GM23338 (cell line): Measurements from ENCODE around the gene HHAT. TPM values are rescaled to one million over a fixed set of nuclear protein-coding genes. Genes with fewer than 3 reads are reported as not detected.

Experiments used
- ATAC-seq: fragments of 200-7000 bp; cut with Tn5 transposase; 3 replicates; pipeline ENCODE4 v1.9.1; 2020
- DNase-seq: peaks from one replicate; pipeline ENCODE4 v3.0.0-alpha.2; 2015; ENCODE audit warnings: low spot score
- H2AFZ ChIP-seq: fragments of 200-600 bp; sonication (generic); 2 replicates; pipeline ENCODE4 v1.8.0; 2016; ENCODE audit warnings: antibody characterized with exemption, mild to moderate bottlenecking, moderate library complexity
- H3F3A ChIP-seq: fragments of 200-600 bp; sonication (generic); replicated peaks from 2 replicates; pipeline ENCODE4 v1.8.0; 2017; ENCODE audit warnings: antibody characterized with exemption, mixed run types, low read depth
- H3K27ac ChIP-seq: fragments of 200-600 bp; sonication (generic); 2 replicates; pipeline ENCODE4 v1.6.1; 2016; ENCODE audit warnings: low read depth
- H3K27me3 ChIP-seq: fragments of 200-600 bp; sonication (generic); 2 replicates; pipeline ENCODE4 v1.8.0; 2016; ENCODE audit warnings: mild to moderate bottlenecking, mixed run types, moderate library complexity; ENCODE audit not compliant: insufficient read depth
- H3K36me3 ChIP-seq: fragments of 200-600 bp; sonication (generic); 2 replicates; pipeline ENCODE4 v1.8.0; 2016; ENCODE audit warnings: mild to moderate bottlenecking; ENCODE audit not compliant: insufficient read depth
- H3K4me1 ChIP-seq: fragments of 200-600 bp; sonication (generic); 2 replicates; pipeline ENCODE4 v1.8.0; 2016; ENCODE audit warnings: mild to moderate bottlenecking, moderate library complexity; ENCODE audit not compliant: insufficient read depth
- H3K4me2 ChIP-seq: fragments of 200-600 bp; sonication (generic); 2 replicates; pipeline ENCODE4 v1.7.1; 2017; ENCODE audit warnings: mixed run types
- H3K4me3 ChIP-seq: fragments of 200-600 bp; sonication (generic); 2 replicates; pipeline ENCODE4 v1.6.1; 2016; ENCODE audit warnings: mixed run types
- H3K79me2 ChIP-seq: fragments of 200-600 bp; sonication (generic); replicated peaks from 2 replicates; pipeline ENCODE4 v1.8.0; 2017; ENCODE audit warnings: mild to moderate bottlenecking; ENCODE audit not compliant: insufficient read depth
- H3K9me2 ChIP-seq: fragments of 200-600 bp; sonication (generic); 2 replicates; pipeline ENCODE4 v1.8.0; 2017; ENCODE audit not compliant: insufficient read depth
- H4K20me1 ChIP-seq: fragments of 200-600 bp; sonication (generic); replicated peaks from 2 replicates; pipeline ENCODE4 v1.8.0; 2017; ENCODE audit warnings: mild to moderate bottlenecking; ENCODE audit not compliant: insufficient read depth
- H3K27ac Mint-ChIP-seq: 2 replicates; pipeline ENCODE4 v1.8.0; 2020; ENCODE audit warnings: inconsistent platforms, mild to moderate bottlenecking, moderate library complexity, mixed read lengths
- H3K27me3 Mint-ChIP-seq: 3 replicates; pipeline ENCODE4 v1.8.0; 2022; ENCODE audit warnings: low read depth, mild to moderate bottlenecking, moderate library complexity, mixed read lengths, inconsistent platforms; ENCODE audit not compliant: insufficient read depth, poor library complexity
- H3K36me3 Mint-ChIP-seq: 3 replicates; pipeline ENCODE4 v1.8.0; 2021; ENCODE audit warnings: low read depth, mild to moderate bottlenecking, inconsistent platforms, moderate library complexity, mixed read lengths
- H3K4me1 Mint-ChIP-seq: 3 replicates; pipeline ENCODE4 v1.8.0; 2020; ENCODE audit warnings: mild to moderate bottlenecking, inconsistent platforms, mixed read lengths
- H3K4me3 Mint-ChIP-seq: 3 replicates; pipeline ENCODE4 v1.8.0; 2021; ENCODE audit warnings: moderate library complexity, mild to moderate bottlenecking, inconsistent platforms, mixed read lengths
- H3K9me3 Mint-ChIP-seq: 3 replicates; pipeline ENCODE4 v1.8.0; 2020; ENCODE audit warnings: moderate library complexity, mild to moderate bottlenecking, inconsistent platforms, mixed read lengths
- CREB1 ChIP-seq: fragments of 250-450 bp; sonication (Bioruptor Pico); IDR thresholded peaks from 2 replicates; pipeline ENCODE4 v1.5.0; 2020; ENCODE audit warnings: low read depth, mild to moderate bottlenecking, moderate library complexity
- CTCF ChIP-seq, 2 experiments: fragments of 200-600 bp in 1 of 2; sonication (generic) in 1 of 2; conservative IDR thresholded peaks; 2 replicates each; pipeline versions ENCODE4 v1.5.1 to v1.6.1; 2016 to 2017; ENCODE audit warnings: antibody characterized with exemption in 2 of 2, low read depth in 2 of 2, mild to moderate bottlenecking in 2 of 2, moderate library complexity in 1 of 2
- ETS1 ChIP-seq: IDR thresholded peaks from 2 replicates; pipeline ENCODE4 v1.6.1; 2016; ENCODE audit warnings: antibody characterized with exemption
- EZH2 ChIP-seq: fragments of 200-600 bp; sonication (generic); IDR thresholded peaks from one replicate; pipeline ENCODE4 v1.8.0; 2017; ENCODE audit warnings: antibody characterized with exemption, mild to moderate bottlenecking, low read depth; ENCODE audit not compliant: unreplicated experiment
- JUNB ChIP-seq: IDR thresholded peaks from one replicate; pipeline ENCODE4 v1.6.1; 2016; ENCODE audit warnings: antibody characterized with exemption; ENCODE audit not compliant: unreplicated experiment
- NANOG ChIP-seq: IDR thresholded peaks from 2 replicates; pipeline ENCODE4 v1.6.1; 2016; ENCODE audit warnings: antibody characterized with exemption, borderline replicate concordance
- POLR2AphosphoS5 ChIP-seq: IDR thresholded peaks from 2 replicates; pipeline ENCODE4 v1.6.1; 2016; ENCODE audit warnings: antibody characterized with exemption, low read depth
- REST ChIP-seq: IDR thresholded peaks from one replicate; pipeline ENCODE4 v1.6.1; 2018; ENCODE audit warnings: antibody characterized with exemption; ENCODE audit not compliant: unreplicated experiment
- ZNF114 ChIP-seq: fragments of 250-450 bp; sonication (Bioruptor Pico); IDR thresholded peaks from 2 replicates; pipeline ENCODE4 v1.5.0; 2020; ENCODE audit warnings: mild to moderate bottlenecking, moderate library complexity
- ZNF331 ChIP-seq: fragments of 250-450 bp; sonication (Bioruptor Pico); IDR thresholded peaks from 2 replicates; pipeline ENCODE4 v1.5.0; 2020; ENCODE audit warnings: low read depth, mild to moderate bottlenecking, moderate library complexity
- polyA plus RNA-seq: library from polyadenylated mRNA; unstranded; fragments of >200 nt; fragmentation: Nextera tagmentation; extraction: Ambion mirVana; gene quantifications from 2 replicates; pipeline ENCODE4 v1.2.1, GENCODE V29; 2016
- total RNA-seq: library from RNA; depleted of rRNA; stranded (reverse); fragments of >200 nt; shearing (Covaris generic); gene quantifications from 2 replicates; pipeline ENCODE4 v1.2.3, GENCODE V29; 2014

The HHAT gene
- total and polyA plus RNA-seq, 2 experiments from 2014 or later: 0.11 to 0.66 TPM

GRCh38 chr1:210303391-210303790 is 25.3 kb upstream of the HHAT start (continued):
- TF ChIP-seq REST (no peak), JUNB (no peak), CREB1 (CRISPR knock-in tag) (no peak), POLR2AphosphoS5 (no peak), CTCF (conservative IDR thresholded peaks at IDR 0.05; ENCODE audit: low read depth in 2 of 2) (no peak), ZNF331 (CRISPR knock-in tag) (no peak), ZNF114 (no peak), NANOG (no peak)

- Histone ChIP-seq H3K4me1 (peaks cover 5% of the 10 kb centered on the region; the same call in 1 of the 2 replicates), H2AFZ (peak overlapping the region; percentile 26; the same call in 1 of the 2 replicates), H3K9me2 (no peaks in the 10 kb centered on the region), H3F3A (0 out of 2 replicates have a peak, but pooled peaks cover 5% of the 10 kb centered on the region), H3K27ac (no peak overlapping the region), H3K4me3 (peak overlapping the region; percentile 53; the same call in 1 of the 2 replicates), H4K20me1 (no peaks in the 10 kb centered on the region), H3K27me3 (peaks cover 17% of the 10 kb centered on the region), H3K79me2 (no peaks in the 10 kb centered on the region), H3K36me3 (no peaks in the 10 kb centered on the region), H3K4me2 (peak overlapping the region; percentile 61)
- DNase-seq (no peak), ATAC-seq (peak; percentile 26)
- H3K9me3 Mint-ChIP-seq: no peaks in the 10 kb centered on the region; the same call in 2 of the 3 replicates
- peaks cover 13% of the 10 kb centered on the region for H3K27me3 Mint-ChIP-seq
- no peak overlapping the region for H3K27ac Mint-ChIP-seq
- peaks cover 2% of the 10 kb centered on the region; the same call in 1 of the 3 replicates for H3K4me1 Mint-ChIP-seq
- H3K4me3 Mint-ChIP-seq: peak overlapping the region; percentile 81; the same call in 2 of the 3 replicates
- H3K36me3 Mint-ChIP-seq: no peaks in the 10 kb centered on the region
- no peak for TF ChIP-seq CTCF (conservative IDR thresholded peaks at IDR 0.05; ENCODE audit: low read depth in 2 of 2)
- no peak for TF ChIP-seq REST
- TF ChIP-seq ZNF331 (CRISPR knock-in tag): no peak
- TF ChIP-seq EZH2: no peak
- TF ChIP-seq ETS1: no peak
- TF ChIP-seq NANOG: no peak
These were observed 18.0 kb upstream of the HHAT start for GRCh38 chr1:210310562-210311153.
